ENCODE results near the gene MICAL3. TPM values are rescaled to one million over a fixed set of nuclear protein-coding genes. Genes with fewer than 3 reads are reported as not detected.

MICAL3 gene
- total RNA-seq, 1 donor from 2014 or later = 90.4 TPM

DNA sequence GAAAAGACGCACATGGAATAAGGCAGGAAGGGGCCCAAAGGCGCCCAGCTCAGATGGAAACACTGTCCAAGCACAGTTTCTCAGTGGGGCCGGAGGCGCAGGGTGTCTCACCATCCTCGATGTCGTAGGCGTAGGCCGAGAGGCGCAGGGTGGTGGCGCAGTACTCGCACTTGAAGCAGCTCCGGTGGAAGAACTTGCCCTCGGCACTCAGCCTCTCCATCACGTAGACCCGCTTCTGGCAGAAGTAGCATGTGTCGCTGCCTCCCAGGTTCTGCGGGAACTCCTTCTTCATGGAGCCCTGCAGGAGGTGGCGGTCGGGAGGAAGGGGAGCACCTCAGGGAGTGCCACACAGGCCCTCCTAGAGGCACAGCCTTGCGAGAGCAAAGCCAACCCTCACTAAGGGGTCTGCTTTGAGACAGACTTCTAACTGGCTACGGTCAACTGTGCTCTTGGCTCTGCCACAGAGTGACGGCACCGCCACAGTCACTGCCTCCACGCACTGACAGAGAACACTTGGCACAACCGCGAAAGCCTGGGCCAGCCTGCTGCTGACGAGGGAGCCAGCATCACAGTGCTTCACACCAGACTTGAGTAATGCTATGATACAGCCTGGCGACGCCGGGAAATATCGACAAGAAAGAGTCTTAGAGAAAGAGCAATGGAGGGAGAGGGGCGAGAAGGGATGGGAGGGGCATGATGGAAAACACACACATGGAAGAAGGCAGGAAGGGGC lies 152.5 kb downstream of the MICAL3 start:
- intact Hi-C loops (cut with micrococcal nuclease) = no loop called here
- DNase-seq = peak; percentile 77
- ATAC-seq = peak; percentile 74

DNA sequence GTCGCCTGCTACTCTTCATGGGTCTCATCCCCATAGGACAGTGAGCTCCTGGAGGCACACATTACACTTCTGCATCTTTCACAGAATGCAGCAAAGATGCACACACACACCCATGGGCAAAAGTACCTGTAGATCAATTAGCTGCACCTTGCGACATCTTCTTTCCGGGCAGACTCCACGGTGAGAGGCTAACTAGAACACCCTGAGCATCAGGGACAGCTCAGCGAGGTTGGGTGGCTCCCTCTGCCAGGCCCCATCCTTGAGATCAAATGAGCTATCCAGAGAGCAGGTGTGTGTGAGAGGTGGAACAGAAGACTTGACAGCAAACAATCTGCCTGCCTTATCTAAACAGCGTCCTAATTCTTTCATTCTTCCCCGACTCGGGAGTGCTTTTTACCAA lies 154.0 kb downstream of the MICAL3 start:
- intact Hi-C loops (cut with micrococcal nuclease) = no loop called here
- peak; percentile 9 for DNase-seq
- no peak for ATAC-seq

GRCh38 chr22:17869285-17870096 lies 154.9 kb downstream of the MICAL3 start:
- intact Hi-C loops (cut with micrococcal nuclease) = no loop called here
- DNase-seq = peak; percentile 9

DNA sequence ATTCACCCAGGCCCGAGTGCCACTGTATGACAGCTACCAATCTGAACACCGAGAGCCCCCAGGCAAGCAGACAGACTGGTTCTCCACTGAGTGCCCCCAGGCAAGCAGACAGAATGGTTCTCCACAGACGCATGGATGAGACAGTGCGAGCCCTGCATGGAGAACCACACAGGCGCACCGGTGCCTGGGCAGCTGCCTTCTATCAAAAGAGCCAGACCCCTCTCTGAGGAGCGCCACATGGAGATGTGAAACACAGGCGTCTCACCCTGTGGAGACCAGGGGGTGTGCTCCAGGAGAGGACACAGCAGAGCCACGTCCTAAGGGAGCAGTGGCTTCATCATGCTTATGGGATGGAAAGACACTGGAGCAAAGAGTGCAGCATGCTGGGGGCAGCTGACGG lies 155.6 kb downstream of the MICAL3 start:
- ATAC-seq = no peak
- intact Hi-C loops (cut with micrococcal nuclease) = no loop called here
- DNase-seq = peak; percentile 21

More at GRCh38 chr22:17869285-17870096, 154.9 kb downstream of the MICAL3 start:
- no peak for ATAC-seq

GRCh38 chr22:17867160-17867785 lies 157.1 kb downstream of the MICAL3 start:
- DNase-seq (peak; percentile 84), ATAC-seq (peak; percentile 81)
- intact Hi-C loops (cut with micrococcal nuclease) = no loop called here

GRCh38 chr22:17866621-17867020 lies 157.7 kb downstream of the MICAL3 start:
- DNase-seq (peak; percentile 12), ATAC-seq (no peak)
- intact Hi-C loops (cut with micrococcal nuclease) = no loop called here

GRCh38 chr22:17866127-17866526 lies 158.2 kb downstream of the MICAL3 start:
- ATAC-seq (peak; percentile 7), DNase-seq (peak; percentile 24)
- intact Hi-C loops (cut with micrococcal nuclease) = no loop called here

DNA sequence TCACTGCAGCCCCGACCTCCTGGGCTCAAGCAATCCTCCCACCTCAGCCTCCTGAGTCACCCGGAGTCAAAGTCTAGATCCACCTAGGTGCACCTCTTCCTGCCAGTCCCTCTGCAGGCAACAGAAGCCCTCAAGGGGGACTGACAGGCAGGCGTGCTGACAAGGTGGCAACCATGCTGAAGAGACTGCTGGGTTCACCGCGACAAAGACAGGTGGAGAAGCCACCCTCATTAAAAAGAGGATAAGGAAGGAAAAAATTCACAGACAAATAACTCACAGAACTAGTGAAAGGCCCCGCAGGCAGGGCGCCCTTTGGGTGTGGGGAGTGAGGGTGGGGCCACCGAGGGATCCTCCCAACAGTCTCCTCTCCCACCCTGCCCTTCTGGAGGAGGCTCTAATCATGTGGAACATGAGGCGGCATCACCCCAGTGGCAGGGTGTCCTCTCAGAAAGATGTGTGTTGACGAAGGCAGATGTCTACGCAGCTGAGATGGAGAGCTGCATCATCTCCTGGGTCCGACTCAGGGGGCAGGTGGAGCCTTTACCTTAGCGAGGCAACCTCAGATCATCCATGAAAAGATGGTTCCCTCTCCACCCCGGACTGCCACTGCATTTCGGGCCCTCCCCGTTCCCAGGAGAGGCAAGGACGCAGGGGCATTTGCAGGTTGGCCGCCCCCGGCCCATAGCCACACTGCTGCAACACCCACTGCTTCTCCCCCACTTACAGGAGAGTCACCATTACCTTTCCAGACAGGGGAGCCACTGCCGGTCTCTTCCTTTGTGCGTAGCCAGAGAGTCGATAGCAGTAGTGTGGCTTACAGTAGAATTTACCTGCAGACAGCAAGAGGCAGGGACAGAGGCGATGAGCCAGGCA lies 158.9 kb downstream of the MICAL3 start:
- peak; percentile 21 for DNase-seq
- ATAC-seq = no peak
- intact Hi-C loops (cut with micrococcal nuclease) = no loop called here

DNA sequence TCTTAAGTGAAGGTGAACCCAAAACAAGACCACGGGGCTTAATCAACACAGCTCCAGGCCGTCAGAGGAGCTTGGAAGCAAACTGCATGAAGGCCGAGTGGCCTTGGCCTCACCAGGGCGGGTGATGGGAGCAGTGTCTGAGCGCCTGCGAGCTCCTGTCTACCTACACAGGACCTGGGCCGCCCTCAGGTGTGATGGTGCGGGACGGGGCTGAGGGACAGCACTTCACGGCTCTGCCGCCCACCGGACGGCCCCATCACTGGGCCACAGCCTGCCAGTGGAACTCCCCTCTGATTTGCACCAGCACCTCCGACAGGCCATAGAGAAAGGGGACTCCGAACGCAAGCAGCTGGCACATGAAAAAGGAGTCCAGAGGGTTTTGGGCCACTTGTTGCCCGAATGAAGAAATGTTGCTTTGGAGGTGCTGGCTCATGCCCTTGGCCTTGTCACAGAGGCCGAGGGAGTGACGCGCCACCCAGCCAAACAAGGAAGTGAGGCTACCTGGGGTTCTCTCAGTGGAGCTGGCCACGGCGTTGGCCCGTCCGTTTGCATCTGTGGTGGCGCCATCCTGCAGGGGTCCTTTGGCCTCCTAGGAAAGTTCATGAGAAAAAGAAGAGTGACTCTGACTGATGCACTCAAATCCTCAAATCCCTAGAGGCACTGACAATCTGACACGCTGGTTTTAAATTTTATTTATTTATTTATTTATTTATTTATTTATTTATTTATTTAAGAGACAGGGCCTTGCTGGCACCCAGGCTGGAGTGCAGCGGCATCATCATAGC lies 159.8 kb downstream of the MICAL3 start:
- intact Hi-C loops (cut with micrococcal nuclease) = no loop called here
- DNase-seq = no peak
- no peak for ATAC-seq

- no peak for DNase-seq
- intact Hi-C loops (cut with micrococcal nuclease) = no loop called here
- no peak for ATAC-seq
These were observed 161.6 kb downstream of the MICAL3 start for GRCh38 chr22:17862646-17863181.

DNA sequence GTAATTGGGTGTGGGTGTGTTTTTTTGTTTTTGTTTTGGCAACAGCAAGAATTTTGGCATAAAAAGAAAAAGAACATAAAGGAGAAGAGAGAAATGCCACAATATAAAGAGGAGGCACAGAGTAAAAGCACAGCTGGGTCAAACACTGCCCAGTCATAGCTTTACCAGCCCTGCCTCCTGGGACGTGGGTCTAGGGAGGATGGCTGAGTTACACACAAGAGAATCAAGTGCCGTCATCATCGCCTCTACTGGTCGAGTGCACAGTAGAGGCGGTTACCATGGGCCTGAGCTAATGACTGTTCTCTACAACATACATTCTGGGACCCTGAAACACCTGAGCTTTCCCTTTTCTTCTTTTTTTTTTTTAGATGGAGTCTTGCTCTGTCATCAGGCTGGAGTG lies 162.5 kb downstream of the MICAL3 start:
- DNase-seq (no peak), ATAC-seq (no peak)
- intact Hi-C loops (cut with micrococcal nuclease) = no loop called here

GRCh38 chr22:17860220-17860965 lies 164.0 kb downstream of the MICAL3 start:
- peak; percentile 67 for ATAC-seq
- intact Hi-C loops (cut with micrococcal nuclease) = no loop called here
- DNase-seq = peak; percentile 51

DNA sequence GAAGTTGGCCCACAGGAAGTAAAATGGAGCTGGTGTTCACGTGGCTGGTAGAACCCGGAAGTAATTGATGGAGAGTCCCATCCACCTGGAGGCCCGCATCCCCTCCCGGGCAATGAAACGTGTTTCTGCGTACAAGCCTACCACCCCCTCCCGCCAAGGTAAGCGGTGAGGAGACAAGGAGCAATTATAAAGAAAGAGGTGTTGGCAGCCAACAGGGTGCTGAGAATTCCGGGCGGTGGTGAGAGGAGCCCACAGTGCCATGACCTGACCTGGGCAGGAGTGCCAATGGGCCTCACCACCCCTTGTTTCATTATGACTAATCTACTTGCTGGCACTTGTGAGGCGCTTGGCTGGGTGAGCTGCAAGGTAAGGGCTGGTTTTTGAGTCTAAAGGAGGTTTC lies 166.3 kb downstream of the MICAL3 start:
- ATAC-seq (no peak), DNase-seq (no peak)
- intact Hi-C loops (cut with micrococcal nuclease) = no loop called here

DNA sequence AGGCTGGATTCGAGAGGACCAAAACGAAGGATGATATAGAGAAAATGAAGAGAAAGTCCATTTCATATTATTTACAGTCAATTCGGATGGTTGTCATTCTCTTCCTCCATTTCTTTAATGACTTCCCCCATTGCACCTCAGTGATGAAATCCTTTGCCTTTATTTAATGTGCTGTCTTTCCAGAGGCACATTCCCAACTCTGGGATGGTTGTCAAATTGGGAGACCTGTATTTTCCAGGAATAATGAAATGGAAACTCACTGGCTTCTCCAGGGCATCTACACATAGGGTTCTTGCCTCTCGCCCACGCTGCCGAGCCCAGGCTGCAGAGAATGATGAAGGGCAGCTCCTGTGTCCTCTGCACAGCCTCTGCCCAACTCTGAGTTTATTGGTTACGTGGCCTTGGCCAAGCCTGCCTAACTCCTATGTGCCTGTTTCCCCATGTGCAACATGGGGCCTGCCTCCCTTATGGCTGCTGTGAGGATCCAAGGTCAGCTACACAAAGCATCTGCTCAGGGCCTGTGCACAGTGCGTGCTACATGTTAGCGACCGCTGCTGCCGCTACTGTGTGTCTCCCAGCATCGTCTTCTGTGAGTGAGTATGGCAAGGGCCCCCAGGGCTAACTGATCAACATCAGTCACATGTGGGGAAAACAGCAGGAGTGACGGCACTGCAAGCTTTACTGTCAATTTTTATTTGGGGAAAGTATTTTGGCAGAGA lies 168.6 kb downstream of the MICAL3 start:
- ATAC-seq (no peak), DNase-seq (no peak)

GRCh38 chr22:17853073-17853472 lies 171.3 kb downstream of the MICAL3 start:
- peak; percentile 49 for DNase-seq
- ATAC-seq = peak; percentile 67
- intact Hi-C loops (cut with micrococcal nuclease) = no loop called here

More for the DNA sequence above, 168.6 kb downstream of the MICAL3 start:
- intact Hi-C loops (cut with micrococcal nuclease) = no loop called here

DNA sequence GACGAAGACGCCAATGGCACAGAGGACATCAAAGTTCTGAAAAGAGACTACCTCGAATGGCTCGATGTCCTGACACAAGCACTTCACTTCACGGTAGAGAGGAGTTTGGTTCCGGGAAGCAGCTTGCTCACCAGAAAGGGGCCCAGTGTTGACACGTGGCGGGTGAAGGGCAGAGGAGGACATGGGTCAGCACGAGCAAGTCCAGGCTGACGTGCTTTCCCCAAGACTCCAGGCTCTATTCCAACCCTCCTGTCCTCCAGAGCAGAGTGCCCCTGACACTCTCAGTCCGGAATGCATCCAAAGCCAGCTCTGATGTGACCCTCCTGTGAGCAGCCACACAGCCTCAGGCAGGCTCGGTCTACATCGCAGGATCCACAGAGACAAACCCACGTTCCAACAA lies 172.6 kb downstream of the MICAL3 start:
- intact Hi-C loops (cut with micrococcal nuclease) = no loop called here
- peak; percentile 79 for DNase-seq
- peak; percentile 88 for ATAC-seq
